Gastroesophageal sphincter (tissue), 4 donors: ENCODE results near the gene ATL3. TPM values are rescaled to one million over a fixed set of nuclear protein-coding genes. Genes with fewer than 3 reads are reported as not detected.

Source experiments
- ATAC-seq: fragments of 150-250 bp; one replicate; pipeline ENCODE4 v1.9.1; 2016; ENCODE audit warnings: mild to moderate bottlenecking, moderate library complexity
- H3K27ac ChIP-seq, 4 donors: fragments of 200-600 bp; sonication (generic) in 3 of 4; 1 replicate in 3 of 4; 2 replicates in 1 of 4; pipeline ENCODE4 v1.5.1; 2016 to 2019
- H3K27me3 ChIP-seq: fragments of 200-600 bp; sonication (generic); one replicate; pipeline ENCODE4 v1.5.1; 2019
- H3K36me3 ChIP-seq, 2 donors: fragments of 200-600 bp; sonication (generic); one replicate each; pipeline ENCODE4 v1.5.1; 2019; ENCODE audit warnings: control low read depth in 1 of 2
- H3K4me1 ChIP-seq, 3 donors: fragments of 200-600 bp; sonication (generic); 1 replicate in 2 of 3; 2 replicates in 1 of 3; pipeline ENCODE4 v1.5.1; 2016 to 2019; ENCODE audit warnings: control low read depth in 2 of 3
- H3K4me3 ChIP-seq, 2 donors: fragments of 200-600 bp; sonication (generic); one replicate each; pipeline ENCODE4 v1.5.1; 2019; ENCODE audit warnings: mild to moderate bottlenecking in 1 of 2, moderate library complexity in 1 of 2
- H3K9me3 ChIP-seq, 3 donors: fragments of 200-600 bp; sonication (generic); one replicate each; pipeline ENCODE4 v1.5.1; 2017 to 2019; ENCODE audit warnings: control low read depth in 2 of 3
- EP300 ChIP-seq: sonication (generic); formaldehyde crosslinking; IDR thresholded peaks from one replicate; pipeline ENCODE4 v1.6.1; 2017; ENCODE audit warnings: antibody characterized with exemption, mild to moderate bottlenecking
- POLR2A ChIP-seq, 2 donors: fragments of 450-650 bp; IDR thresholded peaks; one replicate each; pipeline ENCODE4 v1.6.1; 2017; ENCODE audit warnings: antibody characterized with exemption in 2 of 2, mild to moderate bottlenecking in 2 of 2, moderate library complexity in 1 of 2
- POLR2AphosphoS5 ChIP-seq: sonication (generic); formaldehyde crosslinking; IDR thresholded peaks from one replicate; pipeline ENCODE4 v1.6.1; 2017; ENCODE audit warnings: antibody characterized with exemption
- WGBS, 2 donors: methylation state at CpG; one replicate each; pipeline ENCODE4 v1.1.5; 2018; ENCODE audit warnings: low coverage in 1 of 2; 5-methylcytosine and 5-hydroxymethylcytosine counted together
- total RNA-seq, 4 donors: library from RNA; depleted of rRNA; stranded (reverse); fragments of >200 nt; gene quantifications; one replicate each; pipeline ENCODE4 v1.1.0, GENCODE V29; 2016
- TF ChIP-seq, protein P1 (sequence below), 4 experiments: fragments of 200-600 bp in 2 of 4; fragments of 450-650 bp in 2 of 4; sonication (generic) in 1 of 4; IDR thresholded peaks; one replicate each; pipeline ENCODE4 v1.5.1; 2017 to 2019; ENCODE audit warnings: antibody characterized with exemption in 4 of 4, mild to moderate bottlenecking in 2 of 4, moderate library complexity in 2 of 4

ATL3 gene
- total RNA-seq, 4 donors from 2014 or later, result 155 to 221 (median 202) TPM

DNA sequence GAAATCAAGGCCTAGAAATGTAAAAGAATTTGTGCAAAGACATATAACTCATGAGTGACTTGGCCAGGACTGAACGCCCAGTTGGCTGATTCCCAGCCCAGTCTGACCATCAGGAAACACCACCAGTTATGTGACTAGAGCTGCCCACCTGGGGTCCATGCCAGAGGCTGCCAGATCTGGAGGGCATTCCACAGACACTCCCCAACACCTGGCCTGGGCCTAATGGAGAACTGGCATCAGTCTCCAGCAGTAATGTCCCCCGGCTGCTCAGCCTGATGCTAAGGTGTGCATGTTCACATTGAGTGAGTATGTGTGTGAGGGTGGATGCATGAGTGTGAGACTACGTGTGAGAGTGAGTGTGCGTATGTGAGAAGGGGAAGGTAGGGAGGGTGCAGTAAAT, 72.6 kb downstream of the ATL3 start:
- H3K4me3 ChIP-seq, result no peak overlapping the region
- H3K9me3 ChIP-seq, result no peaks in the 10 kb centered on the region
- ATAC-seq, result no peak
- H3K36me3 ChIP-seq, result peaks cover 0 to 45% of the 10 kb centered on the region in 2 donors
- H3K27me3 ChIP-seq, result no peaks in the 10 kb centered on the region
- peaks cover 0 to 37% (median 3%) of the 10 kb centered on the region in 3 donors for H3K4me1 ChIP-seq
- WGBS, 2 donors, result 67% methylated on average over 3 of the region's 4 CpGs; no CpG with 5 or more reads in 1 of the 2 donors
- TF ChIP-seq POLR2AphosphoS5, result no peak
- TF ChIP-seq, protein P1, sequence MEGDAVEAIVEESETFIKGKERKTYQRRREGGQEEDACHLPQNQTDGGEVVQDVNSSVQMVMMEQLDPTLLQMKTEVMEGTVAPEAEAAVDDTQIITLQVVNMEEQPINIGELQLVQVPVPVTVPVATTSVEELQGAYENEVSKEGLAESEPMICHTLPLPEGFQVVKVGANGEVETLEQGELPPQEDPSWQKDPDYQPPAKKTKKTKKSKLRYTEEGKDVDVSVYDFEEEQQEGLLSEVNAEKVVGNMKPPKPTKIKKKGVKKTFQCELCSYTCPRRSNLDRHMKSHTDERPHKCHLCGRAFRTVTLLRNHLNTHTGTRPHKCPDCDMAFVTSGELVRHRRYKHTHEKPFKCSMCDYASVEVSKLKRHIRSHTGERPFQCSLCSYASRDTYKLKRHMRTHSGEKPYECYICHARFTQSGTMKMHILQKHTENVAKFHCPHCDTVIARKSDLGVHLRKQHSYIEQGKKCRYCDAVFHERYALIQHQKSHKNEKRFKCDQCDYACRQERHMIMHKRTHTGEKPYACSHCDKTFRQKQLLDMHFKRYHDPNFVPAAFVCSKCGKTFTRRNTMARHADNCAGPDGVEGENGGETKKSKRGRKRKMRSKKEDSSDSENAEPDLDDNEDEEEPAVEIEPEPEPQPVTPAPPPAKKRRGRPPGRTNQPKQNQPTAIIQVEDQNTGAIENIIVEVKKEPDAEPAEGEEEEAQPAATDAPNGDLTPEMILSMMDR (IDR thresholded peaks at IDR 0.05), result no peak
- TF ChIP-seq POLR2A (IDR thresholded peaks at IDR 0.05), result no peak
- TF ChIP-seq EP300, result no peak
- H3K27ac ChIP-seq, result no peak overlapping the region

DNA sequence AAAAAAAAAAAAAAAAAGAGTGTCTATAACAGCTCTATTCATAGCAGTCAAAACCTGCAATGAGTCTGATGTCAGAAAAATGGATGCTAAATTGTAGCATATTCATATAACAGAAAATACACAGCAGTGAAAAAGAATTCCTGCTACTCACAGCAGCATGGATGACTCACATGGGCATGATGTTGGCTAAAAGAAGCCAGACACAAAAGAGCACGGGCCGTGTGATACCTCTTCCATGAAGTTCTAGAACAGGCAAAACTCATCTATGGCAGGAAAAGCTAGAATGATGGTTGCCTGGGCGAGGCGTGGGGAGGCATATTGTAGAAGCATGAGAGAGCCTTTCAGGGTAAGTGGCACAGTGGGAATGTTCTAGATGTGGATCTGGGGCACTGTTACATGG, 75.9 kb downstream of the ATL3 start:
- 54 to 55% methylated on average over 4 of the region's 4 CpGs for WGBS, 2 donors
- Histone ChIP-seq H3K36me3 (peaks cover 0 to 78% of the 10 kb centered on the region in 2 donors), H3K4me3 (no peak overlapping the region), H3K4me1 (peaks cover 0 to 13% (median 0%) of the 10 kb centered on the region in 3 donors), H3K27me3 (no peaks in the 10 kb centered on the region), H3K27ac (no peak overlapping the region), H3K9me3 (no peaks in the 10 kb centered on the region)
- ATAC-seq, result no peak
- TF ChIP-seq POLR2A (IDR thresholded peaks at IDR 0.05) (no peak), POLR2AphosphoS5 (no peak), EP300 (no peak)
- TF ChIP-seq, protein P1 (IDR thresholded peaks at IDR 0.05), result no peak

DNA sequence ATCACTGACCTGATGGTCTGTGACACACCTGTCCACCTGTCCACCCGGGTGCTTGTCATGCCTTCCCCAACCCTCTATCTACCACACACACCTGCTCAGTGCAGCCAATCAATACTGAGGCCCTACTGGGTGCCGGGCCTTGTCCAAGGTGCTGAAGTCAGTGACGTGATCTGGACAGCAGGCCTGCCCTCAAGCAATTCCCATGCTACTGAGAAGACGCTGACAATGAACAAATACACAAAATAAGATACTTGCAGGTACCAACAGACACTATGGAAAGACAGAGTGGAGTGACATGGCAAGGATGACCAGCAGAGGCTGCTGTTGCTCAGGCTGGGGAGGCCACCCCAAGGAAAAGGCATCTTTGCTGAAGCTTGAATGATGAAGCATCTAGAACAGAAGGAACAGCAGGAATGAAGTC, 78.2 kb downstream of the ATL3 start:
- Histone ChIP-seq H3K36me3 (peaks cover 0 to 99% of the 10 kb centered on the region in 2 donors), H3K27ac (no peak overlapping the region), H3K4me1 (no peaks in the 10 kb centered on the region), H3K27me3 (no peaks in the 10 kb centered on the region), H3K4me3 (no peak overlapping the region), H3K9me3 (no peaks in the 10 kb centered on the region)
- 58 to 100% methylated on average over 2 to 3 of the region's 4 CpGs for whole genome bisulfite sequencing, 2 donors
- no peak for ATAC-seq
- no peak for TF ChIP-seq POLR2A (IDR thresholded peaks at IDR 0.05)
- TF ChIP-seq EP300, result no peak
- TF ChIP-seq, protein P1 (IDR thresholded peaks at IDR 0.05), result peak in 3 of 4 experiments; percentile 36 to 55 (median 46)
- TF ChIP-seq POLR2AphosphoS5, result no peak

DNA sequence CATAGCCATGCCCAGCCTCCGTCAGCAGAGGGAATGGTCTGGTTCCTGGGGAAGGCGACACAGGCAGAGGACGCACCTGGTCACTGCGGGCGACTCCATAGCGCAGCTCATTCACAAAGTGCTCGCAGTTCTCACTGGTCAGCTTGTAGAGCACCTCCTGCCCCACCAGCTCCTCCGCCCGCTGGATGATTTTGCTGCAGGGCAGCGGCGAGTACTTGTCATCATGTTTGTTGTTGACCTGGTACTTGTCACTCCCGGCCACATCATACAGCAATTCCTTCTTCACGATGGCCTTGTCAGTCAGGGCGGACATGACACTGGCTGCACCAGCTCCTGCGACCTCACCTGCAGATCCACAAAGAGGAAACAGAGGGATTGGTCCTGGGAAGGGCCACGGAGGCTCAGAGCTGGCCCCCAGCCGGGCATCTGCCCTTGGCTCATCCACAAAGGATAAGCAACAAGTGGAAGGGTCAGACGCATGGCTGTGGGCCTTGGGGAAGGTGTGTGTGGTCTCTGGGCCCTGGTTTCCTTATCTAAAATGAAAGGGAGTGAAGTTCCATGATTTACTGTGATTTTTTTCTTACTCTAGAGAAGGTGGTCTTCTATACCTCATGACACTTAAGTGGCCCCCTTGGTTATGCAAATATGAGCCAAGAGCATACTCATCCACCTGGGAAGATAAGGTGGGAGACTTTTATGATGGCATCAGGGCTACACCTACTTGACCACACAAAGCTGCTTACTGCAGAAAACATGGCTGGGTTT, 81.0 kb downstream of the ATL3 start:
- TF ChIP-seq POLR2AphosphoS5, result no peak
- TF ChIP-seq POLR2A (IDR thresholded peaks at IDR 0.05), result no peak
- TF ChIP-seq EP300, result no peak
- TF ChIP-seq, protein P1 (IDR thresholded peaks at IDR 0.05), result no peak
- Histone ChIP-seq H3K27me3 (no peaks in the 10 kb centered on the region), H3K27ac (no peak overlapping the region), H3K36me3 (peaks cover 0 to 96% of the 10 kb centered on the region in 2 donors), H3K9me3 (no peaks in the 10 kb centered on the region), H3K4me1 (no peaks in the 10 kb centered on the region), H3K4me3 (no peak overlapping the region)
- WGBS, 2 donors, result 88% methylated on average over 5 of the region's 18 CpGs; no CpG with 5 or more reads in 1 of the 2 donors
- no peak for ATAC-seq

DNA sequence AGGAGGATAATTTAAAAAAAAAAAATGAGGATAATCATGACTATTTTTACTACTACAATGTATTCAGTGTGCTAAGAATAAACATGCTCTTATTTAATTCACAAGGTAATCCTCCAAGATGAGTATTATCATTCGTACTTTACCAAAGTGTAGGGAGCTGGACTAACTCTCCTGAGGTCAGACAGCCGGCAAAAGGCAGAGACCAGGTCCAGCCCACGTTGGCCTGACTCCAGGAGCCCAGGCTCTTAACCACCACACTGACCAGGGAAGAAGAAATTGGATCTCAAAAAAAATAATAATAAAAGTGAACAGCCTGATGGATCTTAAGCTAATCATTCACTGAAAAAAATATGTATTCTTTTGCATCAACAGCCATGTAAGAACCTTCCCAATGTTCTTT, 82.2 kb downstream of the ATL3 start:
- Histone ChIP-seq H3K27ac (no peak overlapping the region), H3K9me3 (no peaks in the 10 kb centered on the region), H3K4me3 (no peak overlapping the region), H3K36me3 (peaks cover 0 to 92% of the 10 kb centered on the region in 2 donors), H3K4me1 (no peaks in the 10 kb centered on the region), H3K27me3 (no peaks in the 10 kb centered on the region)
- TF ChIP-seq POLR2AphosphoS5, result no peak
- no peak for TF ChIP-seq POLR2A (IDR thresholded peaks at IDR 0.05)
- TF ChIP-seq, protein P1 (IDR thresholded peaks at IDR 0.05), result no peak
- TF ChIP-seq EP300, result no peak
- no peak for ATAC-seq
- 34 to 42% methylated on average over 3 of the region's 3 CpGs for WGBS, 2 donors
